ENCODE data around the gene TNRC6B. TPM values are rescaled to one million over a fixed set of nuclear protein-coding genes. Genes with fewer than 3 reads are reported as not detected.

TNRC6B gene
- total RNA-seq, 1 donor from 2014 or later = 51.2 TPM

DNA sequence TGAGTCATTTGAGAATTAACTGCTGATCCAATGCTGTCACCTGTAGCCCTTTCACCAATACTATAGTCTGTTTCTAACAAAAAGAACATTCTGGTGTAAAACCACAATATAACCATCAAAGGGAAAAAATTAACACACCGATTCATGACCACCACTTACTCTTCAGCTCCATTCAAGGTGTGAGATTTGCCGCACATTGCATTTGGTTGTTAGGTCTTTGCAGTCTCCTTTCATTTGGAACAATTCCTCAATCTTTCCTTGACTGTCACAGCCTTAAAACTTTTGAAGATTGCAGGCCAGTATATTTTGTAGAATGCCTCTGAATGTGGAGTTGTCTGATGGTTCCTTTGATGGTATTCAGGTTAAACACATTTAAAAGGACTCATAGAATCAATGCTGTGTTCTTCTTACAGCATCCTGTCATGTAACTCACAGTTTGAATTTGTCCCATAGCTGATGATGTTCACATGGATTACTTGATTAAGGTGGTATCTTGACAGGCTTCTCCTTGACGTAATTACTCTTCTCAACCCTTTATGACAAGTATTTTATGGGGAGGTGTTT, 63.6 kb downstream of the TNRC6B start:
- peaks cover 19% of the 10 kb centered on the region for H3K4me1 ChIP-seq (ENCODE audit: insufficient read depth, low read length)
- FAIRE-seq = no peak
- peaks cover 41% of the 10 kb centered on the region for H3K4me1 Mint-ChIP-seq (ENCODE audit: low read depth, unreplicated experiment)
- H3K9ac ChIP-seq (ENCODE audit: low read length) = no peak overlapping the region
- no peak overlapping the region for H2AFZ ChIP-seq (ENCODE audit: low read depth, low read length)
- no peaks in the 10 kb centered on the region for H3K27me3 ChIP-seq (ENCODE audit: insufficient read depth, low read length)
- H3K36me3 ChIP-seq (ENCODE audit: insufficient read depth, low read length) = no peaks in the 10 kb centered on the region
- no peak overlapping the region for H3K4me3 ChIP-seq (ENCODE audit: insufficient read depth, low read depth, low read length)
- peaks cover 75% of the 10 kb centered on the region for H4K20me1 ChIP-seq (ENCODE audit: insufficient read depth, low read length)
- no peak overlapping the region for H3K27ac ChIP-seq (ENCODE audit: low read depth, low read length)
- no peaks in the 10 kb centered on the region for H3K9me3 ChIP-seq (ENCODE audit: insufficient read depth, low read depth, low read length)
- H3K79me2 ChIP-seq (ENCODE audit: insufficient read depth, low read length) = peaks cover 81% of the 10 kb centered on the region
- H3K9me3 Mint-ChIP-seq (ENCODE audit: unreplicated experiment) = peaks cover 3% of the 10 kb centered on the region
- H3K4me3 Mint-ChIP-seq (ENCODE audit: unreplicated experiment) = no peak overlapping the region
- no peak overlapping the region for H3K4me2 ChIP-seq (ENCODE audit: low read length)
- H3K36me3 Mint-ChIP-seq (ENCODE audit: low read depth, unreplicated experiment) = peaks cover 10% of the 10 kb centered on the region
- TF ChIP-seq EZH2 (IDR thresholded peaks at IDR 0.05; ENCODE audit: insufficient read depth, low read length) (no peak), CTCF (IDR thresholded peaks at IDR 0.05; ENCODE audit: insufficient read depth, low read depth, low read length) (no peak)
- no peak for DNase-seq (ENCODE audit: low read depth)
- H3K27me3 Mint-ChIP-seq (ENCODE audit: low read depth, unreplicated experiment) = no peaks in the 10 kb centered on the region
- H3K27ac Mint-ChIP-seq (ENCODE audit: unreplicated experiment) = no peak overlapping the region

- H3K79me2 ChIP-seq (ENCODE audit: insufficient read depth, low read length) = peaks cover 79% of the 10 kb centered on the region
- H3K9me3 Mint-ChIP-seq (ENCODE audit: unreplicated experiment) = peaks cover 3% of the 10 kb centered on the region
- H3K4me1 ChIP-seq (ENCODE audit: insufficient read depth, low read length) = peaks cover 6% of the 10 kb centered on the region
- no peaks in the 10 kb centered on the region for H3K27me3 ChIP-seq (ENCODE audit: insufficient read depth, low read length)
- H3K36me3 ChIP-seq (ENCODE audit: insufficient read depth, low read length) = no peaks in the 10 kb centered on the region
- H3K27me3 Mint-ChIP-seq (ENCODE audit: low read depth, unreplicated experiment) = no peaks in the 10 kb centered on the region
- no peak overlapping the region for H3K4me3 Mint-ChIP-seq (ENCODE audit: unreplicated experiment)
- peaks cover 29% of the 10 kb centered on the region for H3K4me1 Mint-ChIP-seq (ENCODE audit: low read depth, unreplicated experiment)
- no peak overlapping the region for H3K27ac Mint-ChIP-seq (ENCODE audit: unreplicated experiment)
- H2AFZ ChIP-seq (ENCODE audit: low read depth, low read length) = no peak overlapping the region
- H3K4me3 ChIP-seq (ENCODE audit: insufficient read depth, low read depth, low read length) = no peak overlapping the region
- H3K36me3 Mint-ChIP-seq (ENCODE audit: low read depth, unreplicated experiment) = peaks cover 3% of the 10 kb centered on the region
- no peak overlapping the region for H3K4me2 ChIP-seq (ENCODE audit: low read length)
- DNase-seq (ENCODE audit: low read depth) = no peak
- H3K9me3 ChIP-seq (ENCODE audit: insufficient read depth, low read depth, low read length) = no peaks in the 10 kb centered on the region
- no peak overlapping the region for H3K27ac ChIP-seq (ENCODE audit: low read depth, low read length)
- peaks cover 69% of the 10 kb centered on the region for H4K20me1 ChIP-seq (ENCODE audit: insufficient read depth, low read length)
- TF ChIP-seq EZH2 (IDR thresholded peaks at IDR 0.05; ENCODE audit: insufficient read depth, low read length) (no peak), CTCF (IDR thresholded peaks at IDR 0.05; ENCODE audit: insufficient read depth, low read depth, low read length) (no peak)
- FAIRE-seq = no peak
- no peak overlapping the region for H3K9ac ChIP-seq (ENCODE audit: low read length)
Measured at GRCh38 chr22:40243891-40244290, 66.2 kb downstream of the TNRC6B start.

GRCh38 chr22:40244586-40244985, 66.9 kb downstream of the TNRC6B start:
- H3K9ac ChIP-seq (ENCODE audit: low read length) = no peak overlapping the region
- H2AFZ ChIP-seq (ENCODE audit: low read depth, low read length) = no peak overlapping the region
- H4K20me1 ChIP-seq (ENCODE audit: insufficient read depth, low read length) = peaks cover 70% of the 10 kb centered on the region
- Mint-ChIP-seq H3K36me3 (ENCODE audit: low read depth, unreplicated experiment) (no peaks in the 10 kb centered on the region), H3K4me3 (ENCODE audit: unreplicated experiment) (no peak overlapping the region), H3K27me3 (ENCODE audit: low read depth, unreplicated experiment) (no peaks in the 10 kb centered on the region), H3K27ac (ENCODE audit: unreplicated experiment) (no peak overlapping the region), H3K9me3 (ENCODE audit: unreplicated experiment) (no peaks in the 10 kb centered on the region), H3K4me1 (ENCODE audit: low read depth, unreplicated experiment) (peaks cover 25% of the 10 kb centered on the region)
- no peaks in the 10 kb centered on the region for H3K36me3 ChIP-seq (ENCODE audit: insufficient read depth, low read length)
- H3K4me3 ChIP-seq (ENCODE audit: insufficient read depth, low read depth, low read length) = no peak overlapping the region
- FAIRE-seq (no peak), DNase-seq (ENCODE audit: low read depth) (no peak)
- H3K27me3 ChIP-seq (ENCODE audit: insufficient read depth, low read length) = no peaks in the 10 kb centered on the region
- peaks cover under 1% of the 10 kb centered on the region for H3K4me1 ChIP-seq (ENCODE audit: insufficient read depth, low read length)
- H3K79me2 ChIP-seq (ENCODE audit: insufficient read depth, low read length) = peaks cover 80% of the 10 kb centered on the region
- no peak overlapping the region for H3K4me2 ChIP-seq (ENCODE audit: low read length)
- TF ChIP-seq CTCF (IDR thresholded peaks at IDR 0.05; ENCODE audit: insufficient read depth, low read depth, low read length) = no peak
- no peaks in the 10 kb centered on the region for H3K9me3 ChIP-seq (ENCODE audit: insufficient read depth, low read depth, low read length)
- no peak overlapping the region for H3K27ac ChIP-seq (ENCODE audit: low read depth, low read length)

Measured in astrocyte (in vitro differentiated cells and primary cell).